Loucy (cell line): ENCODE data around the gene TBX3.

Experiments used
- H2AFZ ChIP-seq: fragments of 200-600 bp; sonication (generic); 2 replicates; pipeline ENCODE4 v1.6.0; 2016; ENCODE audit warnings: antibody characterized with exemption, mild to moderate bottlenecking, low read length, moderate library complexity
- H3F3A ChIP-seq: fragments of 200-600 bp; 2 replicates; pipeline ENCODE4 v1.6.0; 2016; ENCODE audit warnings: antibody characterized with exemption, low read depth, mild to moderate bottlenecking
- H3K27me3 ChIP-seq: fragments of 200-600 bp; sonication (generic); 2 replicates; pipeline ENCODE4 v1.6.1; 2014; ENCODE audit warnings: low read length, mild to moderate bottlenecking; ENCODE audit not compliant: insufficient read depth, poor library complexity, severe bottlenecking
- H3K36me3 ChIP-seq: fragments of 200-600 bp; sonication (generic); 2 replicates; pipeline ENCODE4 v1.6.1; 2016; ENCODE audit warnings: low read length; ENCODE audit not compliant: insufficient read depth
- H3K4me1 ChIP-seq: fragments of 200-600 bp; sonication (generic); 2 replicates; pipeline ENCODE4 v1.5.1; 2014; ENCODE audit warnings: low read length, mild to moderate bottlenecking; ENCODE audit not compliant: insufficient read depth, poor library complexity, severe bottlenecking
- H3K4me2 ChIP-seq: fragments of 200-600 bp; sonication (generic); 2 replicates; pipeline ENCODE4 v1.6.0; 2014; ENCODE audit warnings: antibody characterized with exemption, low read length, low read depth, mild to moderate bottlenecking; ENCODE audit not compliant: poor library complexity, severe bottlenecking
- H3K4me3 ChIP-seq: fragments of 200-600 bp; sonication (generic); 2 replicates; pipeline ENCODE4 v1.5.1; 2014; ENCODE audit warnings: low read length, mild to moderate bottlenecking, mixed read lengths; ENCODE audit not compliant: poor library complexity, severe bottlenecking
- H3K79me2 ChIP-seq: fragments of 200-600 bp; sonication (generic); 2 replicates; pipeline ENCODE4 v1.6.1; 2014; ENCODE audit warnings: low read length; ENCODE audit not compliant: insufficient read depth
- H3K9ac ChIP-seq: fragments of 200-600 bp; sonication (generic); 2 replicates; pipeline ENCODE4 v1.6.0; 2014; ENCODE audit warnings: mild to moderate bottlenecking, low read depth, low read length, moderate library complexity; ENCODE audit not compliant: poor library complexity, severe bottlenecking
- H3K9me2 ChIP-seq: fragments of 200-600 bp; sonication (generic); replicated peaks from 2 replicates; pipeline ENCODE4 v1.6.1; 2016; ENCODE audit warnings: low read depth, low read length, mixed read lengths
- H3K9me3 ChIP-seq: fragments of 200-600 bp; sonication (generic); 2 replicates; pipeline ENCODE4 v1.6.1; 2014; ENCODE audit warnings: mild to moderate bottlenecking, antibody characterized with exemption, low read length, low read depth; ENCODE audit not compliant: insufficient read depth
- H4K20me1 ChIP-seq: fragments of 200-600 bp; sonication (generic); 2 replicates; pipeline ENCODE4 v1.6.0; 2014; ENCODE audit warnings: antibody characterized with exemption, low read length, mild to moderate bottlenecking; ENCODE audit not compliant: insufficient read depth, poor library complexity, severe bottlenecking
- CTCF ChIP-seq: fragments of 200-600 bp; sonication (generic); conservative IDR thresholded peaks from 2 replicates; pipeline ENCODE4 v1.5.1; 2014; ENCODE audit warnings: mild to moderate bottlenecking, antibody characterized with exemption, low read length
- EZH2phosphoT487 ChIP-seq: fragments of 200-600 bp; IDR thresholded peaks from 2 replicates; pipeline ENCODE4 v1.6.1; 2018; ENCODE audit warnings: antibody characterized with exemption, mild to moderate bottlenecking, moderate library complexity, borderline replicate concordance

TBX3 gene

GRCh38 chr12:114673901-114674250, 10.1 kb downstream of the TBX3 start:
- no peaks in the 10 kb centered on the region for H3K27me3 ChIP-seq

GRCh38 chr12:114673169-114673833, 10.7 kb downstream of the TBX3 start:
- Histone ChIP-seq H3K79me2 (no peaks in the 10 kb centered on the region), H4K20me1 (no peaks in the 10 kb centered on the region), H3K36me3 (no peaks in the 10 kb centered on the region), H3K9me3 (no peaks in the 10 kb centered on the region), H3K9ac (no peak overlapping the region), H3K9me2 (no peaks in the 10 kb centered on the region), H3F3A (no peaks in the 10 kb centered on the region), H3K4me1 (no peaks in the 10 kb centered on the region), H3K27me3 (no peaks in the 10 kb centered on the region), H2AFZ (no peak overlapping the region), H3K4me2 (no peak overlapping the region), H3K4me3 (no peak overlapping the region)
- no peak for TF ChIP-seq EZH2phosphoT487
- TF ChIP-seq CTCF = no peak

More at GRCh38 chr12:114673901-114674250, 10.1 kb downstream of the TBX3 start:
- no peak overlapping the region for H3K9ac ChIP-seq
- no peaks in the 10 kb centered on the region for H3K36me3 ChIP-seq
- H3K9me2 ChIP-seq = no peaks in the 10 kb centered on the region
- TF ChIP-seq CTCF = no peak
- no peak for TF ChIP-seq EZH2phosphoT487
- H3F3A ChIP-seq = no peaks in the 10 kb centered on the region
- H4K20me1 ChIP-seq = no peaks in the 10 kb centered on the region
- H3K9me3 ChIP-seq = no peaks in the 10 kb centered on the region
- no peak overlapping the region for H2AFZ ChIP-seq
- no peak overlapping the region for H3K4me2 ChIP-seq
- no peaks in the 10 kb centered on the region for H3K79me2 ChIP-seq
- H3K4me1 ChIP-seq = no peaks in the 10 kb centered on the region
- H3K4me3 ChIP-seq = no peak overlapping the region

DNA sequence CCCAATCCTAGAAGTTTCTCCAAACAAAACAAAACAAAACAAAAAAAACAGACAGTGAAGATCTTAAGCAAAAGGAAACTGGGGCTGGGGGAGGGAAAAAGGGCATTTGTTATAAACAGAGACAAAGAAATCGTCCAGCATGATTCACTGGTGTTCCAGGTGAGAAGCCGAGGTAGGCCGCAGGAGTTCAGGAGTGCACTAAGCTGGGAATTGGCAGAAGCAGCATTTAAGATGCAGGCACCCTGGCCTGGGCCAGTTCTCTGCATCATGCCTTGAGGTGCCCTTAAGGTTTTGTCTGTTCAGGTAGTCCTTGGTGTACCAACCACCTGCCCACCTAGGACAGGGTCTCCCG, 11.2 kb downstream of the TBX3 start:
- H3K4me2 ChIP-seq = no peak overlapping the region
- no peaks in the 10 kb centered on the region for H3K27me3 ChIP-seq
- no peaks in the 10 kb centered on the region for H3K9me2 ChIP-seq
- no peak overlapping the region for H3K4me3 ChIP-seq
- no peaks in the 10 kb centered on the region for H3K9me3 ChIP-seq
- no peaks in the 10 kb centered on the region for H3K4me1 ChIP-seq
- TF ChIP-seq CTCF (no peak), EZH2phosphoT487 (no peak)
- no peaks in the 10 kb centered on the region for H3K36me3 ChIP-seq
- no peaks in the 10 kb centered on the region for H4K20me1 ChIP-seq
- H3K9ac ChIP-seq = no peak overlapping the region
- H3F3A ChIP-seq = no peaks in the 10 kb centered on the region
- no peak overlapping the region for H2AFZ ChIP-seq
- H3K79me2 ChIP-seq = no peaks in the 10 kb centered on the region
